Transverse colon (tissue), 3 donors: ENCODE data around the gene AFF1.
"Not testable (repeated sequence)": the region's sequence is repeated elsewhere in the genome, so short reads cannot be mapped to it uniquely, and the experiment has no call there.

Experiments used
- CTCF ChIP-seq, 5 experiments: fragments of 200-600 bp in 3 of 5; fragments of 450-650 bp in 2 of 5; sonication (generic) in 3 of 5; IDR thresholded peaks; 1 replicate in 2 of 5; 2 replicates in 3 of 5; pipeline ENCODE4 v1.5.1; 2016 to 2017; ENCODE audit warnings: antibody characterized with exemption in 5 of 5, inconsistent platforms in 3 of 5, mild to moderate bottlenecking in 2 of 5, moderate library complexity in 1 of 5
- POLR2A ChIP-seq: fragments of 450-650 bp; IDR thresholded peaks from one replicate; pipeline ENCODE4 v1.6.1; 2016; ENCODE audit warnings: antibody characterized with exemption, mild to moderate bottlenecking, moderate library complexity

GRCh38 chr4:87012954-87013308, 78.1 kb downstream of the AFF1 start:
- TF ChIP-seq POLR2A; CTCF (IDR thresholded peaks at IDR 0.05): not testable (repeated sequence)
